NCI-H1092 treated with DMSO at 0.1 percent for 48 hours (cell line): ENCODE results near the gene UBE2V1.

ENCODE experiments used
- DNase-seq: peaks from one replicate; lab custom pipeline; 2025; lab: John Stamatoyannopoulos, UW

Gene UBE2V1

GRCh38 chr20:50062006-50062838, 50.7 kb downstream of the UBE2V1 start:
- no peak for DNase-seq

- DNase-seq: no peak
Measured at GRCh38 chr20:50061151-50062005, 51.6 kb downstream of the UBE2V1 start.

GRCh38 chr20:50058662-50059402, 54.1 kb downstream of the UBE2V1 start:
- no peak for DNase-seq

- DNase-seq: no peak
Measured at GRCh38 chr20:50057714-50058053, 55.3 kb downstream of the UBE2V1 start.

GRCh38 chr20:50056951-50057713, 55.8 kb downstream of the UBE2V1 start:
- no peak for DNase-seq

GRCh38 chr20:50056408-50056926, 56.5 kb downstream of the UBE2V1 start:
- DNase-seq: no peak

- no peak for DNase-seq
Measured at GRCh38 chr20:50055524-50056083, 57.3 kb downstream of the UBE2V1 start.

- DNase-seq: no peak
Measured at GRCh38 chr20:50054626-50055511, 58.1 kb downstream of the UBE2V1 start.

- no peak for DNase-seq
Measured at GRCh38 chr20:50054231-50054547, 58.8 kb downstream of the UBE2V1 start.

- DNase-seq: no peak
Measured at GRCh38 chr20:50053362-50054230, 59.4 kb downstream of the UBE2V1 start.

- no peak for DNase-seq
Measured at GRCh38 chr20:50052550-50053361, 60.2 kb downstream of the UBE2V1 start.

GRCh38 chr20:50050660-50051308, 62.2 kb downstream of the UBE2V1 start:
- no peak for DNase-seq

- DNase-seq: no peak
Measured at GRCh38 chr20:50050214-50050613, 62.7 kb downstream of the UBE2V1 start.

GRCh38 chr20:50049442-50050026, 63.4 kb downstream of the UBE2V1 start:
- no peak for DNase-seq

- DNase-seq: no peak
Measured at GRCh38 chr20:50048420-50049166, 64.4 kb downstream of the UBE2V1 start.

GRCh38 chr20:50044353-50044960, 68.5 kb downstream of the UBE2V1 start:
- no peak for DNase-seq
